Stimulated activated naive B cell treated with anti-CD40 and anti-IgM and Interleukin-4, amounts not matched to agents 10 μg/mL and 1 μg/mL and 100 μg/mL, for 72 hours (primary cell): ENCODE data around the gene PSAP.
A peak's percentile ranks its signal among the peaks of the same experiment; 100 is the strongest.

Experiments used
- ATAC-seq, 2 donors: fragments of 150-1000 bp; cut with Tn5 transposase; replicated peaks; 2 replicates each; pipeline ENCODE4 v1.10.0; 2021; ENCODE audit warnings: moderate library complexity in 1 of 2
- DNase-seq: peaks from one replicate; pipeline ENCODE4 v3.0.0; 2021
- H3K27ac Mint-ChIP-seq: one replicate; pipeline ENCODE4 v1.8.0; 2022; ENCODE audit warnings: mild to moderate bottlenecking, mixed read lengths
- H3K27me3 Mint-ChIP-seq, 2 donors: one replicate each; pipeline ENCODE4 v1.8.0; 2022; ENCODE audit warnings: mixed read lengths in 2 of 2
- H3K36me3 Mint-ChIP-seq, 2 donors: one replicate each; pipeline ENCODE4 v1.8.0; 2022; ENCODE audit warnings: mixed read lengths in 2 of 2, mild to moderate bottlenecking in 1 of 2
- H3K4me1 Mint-ChIP-seq, 2 donors: one replicate each; pipeline ENCODE4 v1.8.0; 2022; ENCODE audit warnings: mixed read lengths in 2 of 2, mild to moderate bottlenecking in 1 of 2
- H3K4me3 Mint-ChIP-seq, 2 donors: one replicate each; pipeline ENCODE4 v1.8.0; 2022; ENCODE audit warnings: mild to moderate bottlenecking in 2 of 2, mixed read lengths in 2 of 2, moderate library complexity in 1 of 2
- H3K9me3 Mint-ChIP-seq, 2 donors: one replicate each; pipeline ENCODE4 v1.8.0; 2022; ENCODE audit warnings: mixed read lengths in 2 of 2, mild to moderate bottlenecking in 1 of 2

PSAP gene

GRCh38 chr10:71796749-71797405 is 54.2 kb downstream of the PSAP start:
- H3K9me3 Mint-ChIP-seq: peaks cover 0 to 1% of the 10 kb centered on the region in 2 donors
- no peak overlapping the region for H3K27ac Mint-ChIP-seq
- peaks cover 22 to 32% of the 10 kb centered on the region in 2 donors for H3K27me3 Mint-ChIP-seq
- H3K4me1 Mint-ChIP-seq: peaks cover 21 to 26% of the 10 kb centered on the region in 2 donors
- H3K36me3 Mint-ChIP-seq: peaks cover 0 to 3% of the 10 kb centered on the region in 2 donors
- DNase-seq (no peak), ATAC-seq (no peak)
- no peak overlapping the region for H3K4me3 Mint-ChIP-seq

GRCh38 chr10:71795248-71795647 is 55.8 kb downstream of the PSAP start:
- peaks cover 24 to 29% of the 10 kb centered on the region in 2 donors for H3K4me1 Mint-ChIP-seq
- H3K27ac Mint-ChIP-seq: no peak overlapping the region
- H3K27me3 Mint-ChIP-seq: peaks cover 22 to 32% of the 10 kb centered on the region in 2 donors
- DNase-seq (no peak), ATAC-seq (no peak)
- H3K4me3 Mint-ChIP-seq: no peak overlapping the region
- peaks cover 0 to 1% of the 10 kb centered on the region in 2 donors for H3K9me3 Mint-ChIP-seq
- H3K36me3 Mint-ChIP-seq: peaks cover 0 to 3% of the 10 kb centered on the region in 2 donors

GRCh38 chr10:71790749-71791440 is 60.2 kb downstream of the PSAP start:
- H3K27ac Mint-ChIP-seq: peak overlapping the region; percentile 72
- H3K27me3 Mint-ChIP-seq: peaks cover 21 to 22% of the 10 kb centered on the region in 2 donors
- H3K4me3 Mint-ChIP-seq: peak overlapping the region in 1 of 2 donors; percentile 59
- ATAC-seq: peak; percentile 98 to 99
- H3K4me1 Mint-ChIP-seq: peaks cover 14 to 20% of the 10 kb centered on the region in 2 donors
- peaks cover 0 to 1% of the 10 kb centered on the region in 2 donors for H3K9me3 Mint-ChIP-seq
- peak; percentile 60 for DNase-seq
- H3K36me3 Mint-ChIP-seq: peaks cover 0 to 3% of the 10 kb centered on the region in 2 donors

GRCh38 chr10:71789871-71790270 is 61.2 kb downstream of the PSAP start:
- Mint-ChIP-seq H3K36me3 (peaks cover 0 to 3% of the 10 kb centered on the region in 2 donors), H3K4me1 (peaks cover 14 to 20% of the 10 kb centered on the region in 2 donors), H3K27me3 (peaks cover 13 to 14% of the 10 kb centered on the region in 2 donors), H3K27ac (no peak overlapping the region), H3K4me3 (no peak overlapping the region), H3K9me3 (no peaks in the 10 kb centered on the region)
- DNase-seq (no peak), ATAC-seq (no peak)

GRCh38 chr10:71788954-71789353 is 62.1 kb downstream of the PSAP start:
- DNase-seq (no peak), ATAC-seq (no peak)
- no peak overlapping the region for H3K27ac Mint-ChIP-seq
- no peak overlapping the region for H3K4me3 Mint-ChIP-seq
- no peaks in the 10 kb centered on the region for H3K9me3 Mint-ChIP-seq
- H3K4me1 Mint-ChIP-seq: peaks cover 14 to 20% of the 10 kb centered on the region in 2 donors
- H3K36me3 Mint-ChIP-seq: no peaks in the 10 kb centered on the region
- H3K27me3 Mint-ChIP-seq: peaks cover 9 to 17% of the 10 kb centered on the region in 2 donors

- Mint-ChIP-seq H3K9me3 (no peaks in the 10 kb centered on the region), H3K4me1 (peaks cover 9 to 17% of the 10 kb centered on the region in 2 donors), H3K4me3 (no peak overlapping the region), H3K27ac (no peak overlapping the region), H3K27me3 (peaks cover 4 to 22% of the 10 kb centered on the region in 2 donors), H3K36me3 (no peaks in the 10 kb centered on the region)
- no peak for DNase-seq
- no peak for ATAC-seq
These were observed 66.3 kb downstream of the PSAP start for GRCh38 chr10:71784679-71785272.

GRCh38 chr10:71783917-71784678 is 67.0 kb downstream of the PSAP start:
- no peak for ATAC-seq
- DNase-seq: no peak
- Mint-ChIP-seq H3K4me1 (peaks cover 9 to 13% of the 10 kb centered on the region in 2 donors), H3K27me3 (peaks cover 4 to 22% of the 10 kb centered on the region in 2 donors), H3K27ac (no peak overlapping the region), H3K4me3 (no peak overlapping the region), H3K9me3 (no peaks in the 10 kb centered on the region), H3K36me3 (no peaks in the 10 kb centered on the region)

GRCh38 chr10:71782917-71783490 is 68.0 kb downstream of the PSAP start:
- Mint-ChIP-seq H3K4me1 (peaks cover 9 to 13% of the 10 kb centered on the region in 2 donors), H3K9me3 (no peaks in the 10 kb centered on the region), H3K4me3 (no peak overlapping the region), H3K36me3 (no peaks in the 10 kb centered on the region), H3K27ac (no peak overlapping the region), H3K27me3 (peaks cover 4 to 22% of the 10 kb centered on the region in 2 donors)
- no peak for DNase-seq
- peak in 1 of 2 donors; percentile 38 for ATAC-seq

GRCh38 chr10:71782221-71782916 is 68.7 kb downstream of the PSAP start:
- DNase-seq (no peak), ATAC-seq (no peak)
- H3K36me3 Mint-ChIP-seq: peaks cover 0 to 2% of the 10 kb centered on the region in 2 donors
- H3K4me1 Mint-ChIP-seq: peaks cover 10 to 13% of the 10 kb centered on the region in 2 donors
- H3K4me3 Mint-ChIP-seq: no peak overlapping the region
- H3K9me3 Mint-ChIP-seq: peaks cover 0 to 1% of the 10 kb centered on the region in 2 donors
- peaks cover 4 to 22% of the 10 kb centered on the region in 2 donors for H3K27me3 Mint-ChIP-seq
- H3K27ac Mint-ChIP-seq: no peak overlapping the region

- Mint-ChIP-seq H3K27ac (no peak overlapping the region), H3K4me1 (peaks cover 20 to 24% of the 10 kb centered on the region in 2 donors), H3K36me3 (peaks cover 0 to 2% of the 10 kb centered on the region in 2 donors), H3K9me3 (peaks cover 0 to 1% of the 10 kb centered on the region in 2 donors), H3K4me3 (no peak overlapping the region), H3K27me3 (peaks cover 0 to 22% of the 10 kb centered on the region in 2 donors)
- no peak for DNase-seq
- ATAC-seq: no peak
These were observed 70.3 kb downstream of the PSAP start for GRCh38 chr10:71780719-71781118.

- DNase-seq (no peak), ATAC-seq (no peak)
- Mint-ChIP-seq H3K27ac (no peak overlapping the region), H3K9me3 (peaks cover 0 to 1% of the 10 kb centered on the region in 2 donors), H3K27me3 (peaks cover 0 to 22% of the 10 kb centered on the region in 2 donors), H3K4me3 (no peak overlapping the region), H3K4me1 (peaks cover 26 to 29% of the 10 kb centered on the region in 2 donors), H3K36me3 (peaks cover 0 to 2% of the 10 kb centered on the region in 2 donors)
These were observed 70.9 kb downstream of the PSAP start for GRCh38 chr10:71780156-71780555.

- DNase-seq (no peak), ATAC-seq (no peak)
- Mint-ChIP-seq H3K27ac (no peak overlapping the region), H3K9me3 (peaks cover 0 to 1% of the 10 kb centered on the region in 2 donors), H3K36me3 (peaks cover 0 to 2% of the 10 kb centered on the region in 2 donors), H3K4me3 (no peak overlapping the region), H3K27me3 (peaks cover 0 to 17% of the 10 kb centered on the region in 2 donors), H3K4me1 (peaks cover 30 to 35% of the 10 kb centered on the region in 2 donors)
These were observed 71.4 kb downstream of the PSAP start for GRCh38 chr10:71779641-71780040.
